GM12878 (cell line): ENCODE data around the gene ACACB. TPM values are rescaled to one million over a fixed set of nuclear protein-coding genes. Genes with fewer than 3 reads are reported as not detected.

Source experiments
- ATAC-seq: fragments of 200-7000 bp; cut with Tn5 transposase; 3 replicates; pipeline ENCODE4 v1.9.1; 2020; ENCODE audit warnings: mild to moderate bottlenecking, moderate library complexity
- BruUV-seq: library from RNA; stranded (reverse); fragments of 400-500 nt; replicated peaks from 2 replicates; lab custom pipeline; 2021; lab: Mats Ljungman, UMichigan
- CTCF ChIA-PET: fragments of 300-600 bp; sonication (Branson Sonifier 250); formaldehyde crosslinking; extraction: SDS; loops from one replicate; lab custom pipeline; 2021; ENCODE audit warnings: inconsistent platforms; lab: Yijun Ruan, JAX
- POLR2A ChIA-PET: fragments of 350-600 bp; formaldehyde crosslinking; extraction: SDS; loops from one replicate; lab custom pipeline; 2021; ENCODE audit warnings: inconsistent platforms; lab: Charles Lee
- RAD21 ChIA-PET: fragments of 300-600 bp; sonication (Branson Sonifier 250); formaldehyde crosslinking; loops from one replicate; lab custom pipeline; 2023; ENCODE audit warnings: antibody characterized with exemption; ENCODE audit not compliant: unreplicated experiment; lab: Charles Lee
- SMC1A ChIA-PET: fragments of 300-600 bp; sonication (Branson Sonifier 250); formaldehyde crosslinking; loops from one replicate; lab custom pipeline; 2023; ENCODE audit not compliant: unreplicated experiment, uncharacterized antibody; lab: Charles Lee
- DNase-seq: peaks from one replicate; pipeline ENCODE4 v3.0.0-alpha.2; 2011; ENCODE audit warnings: low read depth, low spot score
- FAIRE-seq: peaks from 3 replicates; lab custom pipeline; 2011; peaks lifted over from hg19 to GRCh38; lab: Jason Lieb, UNC
- H2AFZ ChIP-seq: 2 replicates; pipeline ENCODE4 v1.6.0; 2011; ENCODE audit warnings: low read depth, low read length, control low read depth; ENCODE audit not compliant: control insufficient read depth
- H3K27ac ChIP-seq: 2 replicates; pipeline ENCODE4 v1.5.1; 2011; ENCODE audit warnings: control low read depth; ENCODE audit not compliant: control insufficient read depth, insufficient read depth
- H3K27me3 ChIP-seq, 2 experiments: replicated peaks in 1 of 2; 2 replicates each; pipeline versions ENCODE4 v1.6.0 to v1.6.1; 2011; ENCODE audit warnings: low read length in 1 of 2; ENCODE audit not compliant: control insufficient read depth in 2 of 2, insufficient read depth in 2 of 2
- H3K36me3 ChIP-seq, 2 experiments: 2 replicates each; pipeline ENCODE4 v1.5.1; 2011; ENCODE audit warnings: low read length in 1 of 2; ENCODE audit not compliant: control insufficient read depth in 2 of 2, insufficient read depth in 2 of 2
- H3K4me1 ChIP-seq: 2 replicates; pipeline ENCODE4 v1.6.1; 2011; ENCODE audit warnings: mild to moderate bottlenecking, low read length, moderate library complexity, mixed read lengths; ENCODE audit not compliant: control insufficient read depth, insufficient read depth
- H3K4me2 ChIP-seq: 2 replicates; pipeline ENCODE4 v1.6.0; 2011; ENCODE audit warnings: control low read depth; ENCODE audit not compliant: control insufficient read depth, insufficient read depth
- H3K4me3 ChIP-seq: fragments of 200-600 bp; sonication (generic); 2 replicates; pipeline ENCODE4 v1.5.1; 2016
- H3K79me2 ChIP-seq: 2 replicates; pipeline ENCODE4 v1.6.0; 2011; ENCODE audit warnings: low read length; ENCODE audit not compliant: control insufficient read depth, insufficient read depth
- H3K9ac ChIP-seq: 2 replicates; pipeline ENCODE4 v1.8.0; 2011; ENCODE audit warnings: low read length, control low read depth, mixed read lengths; ENCODE audit not compliant: control insufficient read depth, insufficient read depth
- H3K9me3 ChIP-seq: replicated peaks from 3 replicates; pipeline ENCODE4 v1.5.1; 2011; ENCODE audit warnings: mild to moderate bottlenecking, low read length; ENCODE audit not compliant: control insufficient read depth, insufficient read depth
- H4K20me1 ChIP-seq: 2 replicates; pipeline ENCODE4 v1.6.0; 2011; ENCODE audit not compliant: control insufficient read depth, insufficient read depth
- BCLAF1 ChIP-seq: fragments of 450-650 bp; IDR thresholded peaks from 2 replicates; pipeline ENCODE4 v1.6.1; 2017; ENCODE audit warnings: antibody characterized with exemption, mild to moderate bottlenecking, moderate library complexity
- CBX5 ChIP-seq: sonication (generic); IDR thresholded peaks from 2 replicates; pipeline ENCODE4 v1.6.1; 2016; ENCODE audit warnings: low read depth, moderate library complexity, mild to moderate bottlenecking, inconsistent platforms
- CHD4 ChIP-seq: fragments of 200-600 bp; sonication (generic); IDR thresholded peaks from 2 replicates; pipeline ENCODE4 v1.6.1; 2016; ENCODE audit warnings: mild to moderate bottlenecking
- CREB1 ChIP-seq: IDR thresholded peaks from 2 replicates; pipeline ENCODE4 v1.6.1; 2012; ENCODE audit warnings: low read depth, mild to moderate bottlenecking, inconsistent platforms
- IKZF1 ChIP-seq: fragments of 450-650 bp; conservative IDR thresholded peaks from 2 replicates; pipeline ENCODE4 v1.6.1; 2017; ENCODE audit warnings: antibody characterized with exemption, mild to moderate bottlenecking
- NFIC ChIP-seq: IDR thresholded peaks from 2 replicates; pipeline ENCODE4 v1.6.1; 2012; ENCODE audit warnings: low read depth, mild to moderate bottlenecking, inconsistent platforms, low read length, moderate library complexity
- PKNOX1 ChIP-seq: fragments of 450-650 bp; IDR thresholded peaks from 2 replicates; pipeline ENCODE4 v1.6.1; 2016; ENCODE audit warnings: mild to moderate bottlenecking
- POLR2AphosphoS2 ChIP-seq: IDR thresholded peaks from 2 replicates; pipeline ENCODE4 v1.6.1; 2011; ENCODE audit warnings: low read depth, mild to moderate bottlenecking, low read length, improper control_type of control experiment, moderate library complexity
- RELA ChIP-seq: fragments of 450-650 bp; IDR thresholded peaks from 2 replicates; pipeline ENCODE4 v1.8.0; 2014; ENCODE audit warnings: borderline replicate concordance; ENCODE audit not compliant: partially characterized antibody
- STAT1 ChIP-seq: fragments of 450-650 bp; conservative IDR thresholded peaks from 2 replicates; pipeline ENCODE4 v1.6.1; 2014; ENCODE audit warnings: antibody characterized with exemption, mild to moderate bottlenecking
- SUZ12 ChIP-seq: fragments of 200-600 bp; sonication (generic); IDR thresholded peaks from one replicate; pipeline ENCODE4 v1.6.1; 2018; ENCODE audit warnings: antibody characterized with exemption, mild to moderate bottlenecking; ENCODE audit not compliant: unreplicated experiment
- TCF7 ChIP-seq: IDR thresholded peaks from 2 replicates; pipeline ENCODE4 v1.6.1; 2014; ENCODE audit warnings: antibody characterized with exemption, borderline replicate concordance
- USF1 ChIP-seq: IDR thresholded peaks from 2 replicates; pipeline ENCODE4 v1.6.1; 2011; ENCODE audit warnings: borderline replicate concordance, low read depth, mild to moderate bottlenecking, moderate library complexity, mixed read lengths, low read length; ENCODE audit not compliant: insufficient read depth; ENCODE audit errors: extremely low read length
- ZNF207 ChIP-seq: fragments of 450-650 bp; IDR thresholded peaks from 2 replicates; pipeline ENCODE4 v1.6.1; 2014; ENCODE audit warnings: antibody characterized with exemption, mild to moderate bottlenecking, borderline replicate concordance
- ZNF24 ChIP-seq: fragments of 450-650 bp; IDR thresholded peaks from 2 replicates; pipeline ENCODE4 v1.6.1; 2017; ENCODE audit warnings: antibody characterized with exemption, mild to moderate bottlenecking
- ZNF592 ChIP-seq: fragments of 450-650 bp; IDR thresholded peaks from 2 replicates; pipeline ENCODE4 v1.6.1; 2017; ENCODE audit warnings: mild to moderate bottlenecking, moderate library complexity
- ZZZ3 ChIP-seq: IDR thresholded peaks from 2 replicates; pipeline ENCODE4 v1.6.1; 2011; ENCODE audit warnings: low read depth; ENCODE audit not compliant: control insufficient read depth, insufficient read length
- WGBS: methylation state at CpG from one replicate; pipeline ENCODE4 v1.1.6; 2016; ENCODE audit warnings: low lambda C conversion rate; ENCODE audit not compliant: insufficient replicate concordance, insufficient coverage; ENCODE audit errors: missing lambda C conversion rate; 5-methylcytosine and 5-hydroxymethylcytosine counted together
- in situ Hi-C: fragments of 300-500 bp; cut with MboI; formaldehyde crosslinking; loops from 9 replicates; pipeline ENCODE4 v1.14.3; 2018; ENCODE audit warnings: mixed read lengths
- intact Hi-C: fragments of 100-400 bp; cut with micrococcal nuclease; formaldehyde crosslinking; loops from one replicate; pipeline ENCODE4 v1.14.2; 2022; ENCODE audit not compliant: unreplicated experiment
- polyA plus RNA-seq, 11 experiments: library from polyadenylated mRNA; depleted of rRNA in 4 of 11; unstranded in 6 of 11; stranded (reverse) in 5 of 11; fragments of >200 nt; fragmentation: Nextera tagmentation in 4 of 11; fragmentation: Illumina TruSeq in 1 of 11; extraction: Ambion mirVana in 4 of 11; extraction: Trizol in 1 of 11; gene quantifications; 1 replicate in 1 of 11; 2 replicates in 10 of 11; pipeline versions ENCODE4 v1.2.1 to v1.2.3, GENCODE V29; 2011 to 2016; ENCODE audit warnings: inconsistent platforms in 2 of 11, missing spikeins in 2 of 11, low read depth in 1 of 11
- total RNA-seq, 4 experiments: library from RNA; depleted of rRNA in 3 of 4; stranded (reverse); fragments of >200 nt in 3 of 4; fragmentation: Illumina TruSeq in 1 of 4; extraction: Trizol in 1 of 4; gene quantifications; 2 replicates each; pipeline versions ENCODE4 v1.2.1 to v1.2.3, GENCODE V29; 2013 to 2021

The ACACB gene
- total and polyA plus RNA-seq, 10 of the 15 experiments (the other 5 are each of a cell fraction or from before 2014, with no cell fraction given), result 0.05 to 1.9 (median 0.38) TPM; not detected in 2

GRCh38 chr12:109084425-109084824 lies 32.0 kb upstream of the ACACB start:
- intact Hi-C loops (no loop called here), in situ Hi-C loops (no loop called here)
- Histone ChIP-seq H3K9ac (no peak overlapping the region), H3K36me3 (peaks cover 5 to 13% of the 10 kb centered on the region in 2 experiments), H3K27me3 (no peaks in the 10 kb centered on the region), H3K4me3 (no peak overlapping the region), H2AFZ (no peak overlapping the region), H4K20me1 (no peaks in the 10 kb centered on the region), H3K27ac (no peak overlapping the region), H3K9me3 (no peaks in the 10 kb centered on the region), H3K4me2 (no peak overlapping the region), H3K4me1 (no peaks in the 10 kb centered on the region), H3K79me2 (no peaks in the 10 kb centered on the region)
- DNase-seq, result no peak
- ATAC-seq, result no peak
- 96% methylated on average over 2 of the region's 2 CpGs for WGBS
- no peak for FAIRE-seq
- ChIA-PET SMC1A (no interaction called here), CTCF (no interaction called here), RAD21 (interaction anchor here (0.9 kb wide), 1 partner anchor 9 kb away, joined by 3 read pairs; the partner anchor contains the start of gene ALKBH2), POLR2A (no interaction called here)
- BruUV-seq, result no TSS peak
- no peak for TF ChIP-seq CHD4
- no peak for TF ChIP-seq SUZ12
- no peak for TF ChIP-seq BCLAF1
- no peak for TF ChIP-seq IKZF1
- TF ChIP-seq TCF7, result no peak
- TF ChIP-seq ZZZ3, result no peak
- TF ChIP-seq NFIC, result no peak
- no peak for TF ChIP-seq STAT1
- no peak for TF ChIP-seq USF1
- no peak for TF ChIP-seq POLR2AphosphoS2
- no peak for TF ChIP-seq ZNF592
- TF ChIP-seq PKNOX1, result no peak
- no peak for TF ChIP-seq ZNF207
- TF ChIP-seq ZNF24, result no peak
- no peak for TF ChIP-seq CBX5
- TF ChIP-seq CREB1, result no peak
- no peak for TF ChIP-seq RELA
